Psoas muscle (tissue), 8 donors: ENCODE data around the gene IQCM. TPM values are rescaled to one million over a fixed set of nuclear protein-coding genes. Genes with fewer than 3 reads are reported as not detected.

Source experiments
- ATAC-seq, 4 donors: fragments of 200-7000 bp; cut with Tn5 transposase; one replicate each; pipeline ENCODE4 v1.9.1; 2020; ENCODE audit warnings: moderate library complexity in 3 of 4, mild to moderate bottlenecking in 2 of 4
- DNase-seq, 2 donors: peaks; one replicate each; pipeline ENCODE4 v3.0.0-alpha.2; 2020
- H3K27ac ChIP-seq: fragments of 200-600 bp; one replicate; pipeline ENCODE4 v1.8.0; 2022
- H3K27me3 ChIP-seq, 3 donors: fragments of 200-600 bp in 1 of 3; one replicate each; pipeline versions ENCODE4 v1.6.1 to v1.8.0; 2013 to 2022; ENCODE audit warnings: low read length in 2 of 3, mild to moderate bottlenecking in 2 of 3, moderate library complexity in 1 of 3; ENCODE audit not compliant: insufficient read depth in 3 of 3
- H3K36me3 ChIP-seq, 2 donors: fragments of 200-600 bp in 1 of 2; one replicate each; pipeline versions ENCODE4 v1.6.1 to v1.8.0; 2013 to 2022; ENCODE audit warnings: low read depth in 1 of 2, mild to moderate bottlenecking in 1 of 2, moderate library complexity in 1 of 2; ENCODE audit not compliant: insufficient read depth in 1 of 2
- H3K4me1 ChIP-seq: fragments of 200-600 bp; one replicate; pipeline ENCODE4 v1.8.0; 2022
- H3K4me3 ChIP-seq: fragments of 200-600 bp; one replicate; pipeline ENCODE4 v1.8.0; 2022; ENCODE audit warnings: mild to moderate bottlenecking
- H3K9me3 ChIP-seq: fragments of 200-600 bp; one replicate; pipeline ENCODE4 v1.8.0; 2022
- CTCF ChIP-seq: fragments of 200-600 bp; IDR thresholded peaks from one replicate; pipeline ENCODE4 v1.8.0; 2022; ENCODE audit warnings: antibody characterized with exemption
- WGBS, 3 donors: extraction: QIAGEN DNeasy Blood & Tissue Kit; methylation state at CpG; one replicate each; pipeline versions ENCODE4 v1.1.6 to v1.1.7; 2013; 5-methylcytosine and 5-hydroxymethylcytosine counted together
- intact Hi-C, 2 donors: fragments of 100-400 bp; cut with DNase I; formaldehyde crosslinking; loops; one replicate each; pipeline versions ENCODE4 v1.11.0 to v1.14.2; 2022
- polyA plus RNA-seq, 3 donors: library from polyadenylated mRNA; stranded (reverse); fragments of 200-250 nt; gene quantifications; one replicate each; pipeline ENCODE4 v1.2.3, GENCODE V29; 2013
- total RNA-seq, 4 donors: library from RNA; stranded (reverse); fragmentation: NEBNext Ultra II Directional in 2 of 4; extraction: Animal tissue kit (Norgen Biotek cat#: 25700) in 2 of 4; gene quantifications; one replicate each; pipeline versions ENCODE4 v1.2.1 to v1.2.4, GENCODE V29; 2021 to 2023
- donor health status: healthy with polysubstance abuse.
- donor health status: DM: no; HTN: no; CAD: no; lungs with moderate emphysema.
- donor health status: Bipolar disorder and iron deficiency.
- donor health status: healthy.
- donor health status: DM: yes; HTN: yes; CAD: no.
- donor health status: DM: no; HTN: no; CAD: no.
- donor health status: DM: no; HTN: no; CAD: no.
- donor health status: DM: yes; HTN: yes; CAD: no.

Gene IQCM
- total and polyA plus RNA-seq, 7 donors: 1.1 TPM; not detected in 6

- Histone ChIP-seq H3K36me3 (no peaks in the 10 kb centered on the region), H3K9me3 (no peaks in the 10 kb centered on the region), H3K27ac (no peak overlapping the region), H3K27me3 (no peaks in the 10 kb centered on the region), H3K4me3 (no peak overlapping the region), H3K4me1 (no peaks in the 10 kb centered on the region)
- DNase-seq: no peak
- WGBS, 3 donors: 64 to 79% (median 76%) methylated on average over 2 of the region's 2 CpGs
- ATAC-seq: no peak
- TF ChIP-seq CTCF: no peak
- intact Hi-C loops: no loop called here
Observed at GRCh38 chr4:149500806-149501205, 314.8 kb downstream of the IQCM start.

- TF ChIP-seq CTCF: no peak
Observed at GRCh38 chr4:149499726-149500125, 315.9 kb downstream of the IQCM start.

GRCh38 chr4:149498246-149498645 is 317.4 kb downstream of the IQCM start:
- TF ChIP-seq CTCF: no peak
- 47 to 80% (median 76%) methylated on average over 3 of the region's 3 CpGs for WGBS, 3 donors
- H3K4me1 ChIP-seq: no peaks in the 10 kb centered on the region
- H3K4me3 ChIP-seq: no peak overlapping the region
- no peak overlapping the region for H3K27ac ChIP-seq
- DNase-seq (no peak), ATAC-seq (no peak)
- intact Hi-C loops: no loop called here
- no peaks in the 10 kb centered on the region for H3K27me3 ChIP-seq
- H3K9me3 ChIP-seq: no peaks in the 10 kb centered on the region
- no peaks in the 10 kb centered on the region for H3K36me3 ChIP-seq

More at GRCh38 chr4:149499726-149500125, 315.9 kb downstream of the IQCM start:
- WGBS, 3 donors: 68 to 76% (median 72%) methylated on average over 2 of the region's 2 CpGs
- ATAC-seq: no peak
- intact Hi-C loops: no loop called here
- H3K36me3 ChIP-seq: no peaks in the 10 kb centered on the region
- H3K9me3 ChIP-seq: no peaks in the 10 kb centered on the region
- H3K4me1 ChIP-seq: no peaks in the 10 kb centered on the region
- no peaks in the 10 kb centered on the region for H3K27me3 ChIP-seq
- H3K4me3 ChIP-seq: no peak overlapping the region
- no peak overlapping the region for H3K27ac ChIP-seq
- DNase-seq: no peak

- WGBS, 3 donors: 63 to 77% (median 72%) methylated on average over 2 of the region's 2 CpGs
- DNase-seq (no peak), ATAC-seq (no peak)
- H3K27ac ChIP-seq: no peak overlapping the region
- intact Hi-C loops: no loop called here
- H3K4me1 ChIP-seq: no peaks in the 10 kb centered on the region
- no peak overlapping the region for H3K4me3 ChIP-seq
- no peaks in the 10 kb centered on the region for H3K36me3 ChIP-seq
- no peak for TF ChIP-seq CTCF
- H3K9me3 ChIP-seq: no peaks in the 10 kb centered on the region
- H3K27me3 ChIP-seq: no peaks in the 10 kb centered on the region
Observed at GRCh38 chr4:149493492-149493891, 322.2 kb downstream of the IQCM start.

GRCh38 chr4:149489321-149489720 is 326.3 kb downstream of the IQCM start:
- WGBS, 3 donors: 32 to 63% (median 50%) methylated on average over 1 of the region's 1 CpG
- no peak for ATAC-seq
- no peak overlapping the region for H3K4me3 ChIP-seq

More at GRCh38 chr4:149489321-149489720, 326.3 kb downstream of the IQCM start:
- Histone ChIP-seq H3K4me1 (no peaks in the 10 kb centered on the region), H3K36me3 (no peaks in the 10 kb centered on the region), H3K27ac (no peak overlapping the region), H3K9me3 (no peaks in the 10 kb centered on the region), H3K27me3 (no peaks in the 10 kb centered on the region)
- TF ChIP-seq CTCF: no peak
- DNase-seq: no peak
- intact Hi-C loops: no loop called here
